CD4-positive, alpha-beta T cell treated with Interleukin-4 for 4 hours (primary cell): ENCODE measurements around the gene CLEC2A.
"Not testable (repeated sequence)": the region's sequence is repeated elsewhere in the genome, so short reads cannot be mapped to it uniquely, and the experiment has no call there.

ENCODE experiments used
- DNase-seq: peaks from one replicate; pipeline ENCODE4 v3.0.0-alpha.2; 2020

CLEC2A gene

GRCh38 chr12:9876120-9876519 lies 56.0 kb downstream of the CLEC2A start:
- DNase-seq, result not testable (repeated sequence)

- no peak for DNase-seq
Observed at GRCh38 chr12:9872742-9873141, 59.4 kb downstream of the CLEC2A start.

GRCh38 chr12:9872162-9872561 lies 60.0 kb downstream of the CLEC2A start:
- no peak for DNase-seq

- peak; percentile 19 for DNase-seq
Observed at GRCh38 chr12:9870286-9870866, 61.8 kb downstream of the CLEC2A start.

- peak; percentile 84 for DNase-seq
Observed at GRCh38 chr12:9869307-9870161, 62.6 kb downstream of the CLEC2A start, which contains the start of gene CLEC2B. Gene CLEC2B (minus strand): TSS chr12:9869354.

GRCh38 chr12:9868951-9869306 lies 63.2 kb downstream of the CLEC2A start:
- no peak for DNase-seq

GRCh38 chr12:9868311-9868801 lies 63.8 kb downstream of the CLEC2A start:
- DNase-seq, result peak; percentile 30

GRCh38 chr12:9867531-9867930 lies 64.6 kb downstream of the CLEC2A start:
- DNase-seq, result no peak

- no peak for DNase-seq
Observed at GRCh38 chr12:9866860-9867269, 65.3 kb downstream of the CLEC2A start.

GRCh38 chr12:9864913-9865675 lies 67.1 kb downstream of the CLEC2A start:
- DNase-seq, result peak; percentile 37
